HEK293 (cell line): Measurements from ENCODE around the gene CCDC85C.
A peak's percentile ranks its signal among the peaks of the same experiment; 100 is the strongest.

Source experiments
- CTCF ChIA-PET: fragments of 350-600 bp; formaldehyde crosslinking; extraction: SDS; loops from one replicate; lab custom pipeline; 2021; ENCODE audit warnings: antibody characterized with exemption; lab: Yijun Ruan, JAX
- POLR2A ChIA-PET: fragments of 300-600 bp; formaldehyde crosslinking; extraction: SDS; loops from one replicate; lab custom pipeline; 2020; ENCODE audit warnings: antibody characterized with exemption, inconsistent platforms; lab: Yijun Ruan, JAX
- H3K27ac ChIP-seq: fragments of 200-500 bp; sonication (Bioruptor generic); 2 replicates; pipeline ENCODE4 v1.5.1; 2014; ENCODE audit warnings: low read depth, low read length, control low read depth, inconsistent platforms; ENCODE audit errors: extremely low read depth
- H3K36me3 ChIP-seq, 2 experiments: fragments of 200-500 bp in 1 of 2; sonication (Bioruptor generic) in 1 of 2; 1 replicate in 1 of 2; 2 replicates in 1 of 2; pipeline ENCODE4 v1.5.1; 2014 to 2017; ENCODE audit warnings: inconsistent platforms in 2 of 2, low read length in 2 of 2; ENCODE audit not compliant: control insufficient read depth in 2 of 2, insufficient read depth in 1 of 2
- H3K4me1 ChIP-seq: fragments of 200-500 bp; sonication (Bioruptor generic); 2 replicates; pipeline ENCODE4 v1.5.1; 2014; ENCODE audit warnings: mild to moderate bottlenecking, low read length, inconsistent platforms; ENCODE audit not compliant: control insufficient read depth, insufficient read depth
- H3K4me3 ChIP-seq: 2 replicates; pipeline ENCODE4 v1.5.1; 2011; ENCODE audit warnings: low read depth, mild to moderate bottlenecking, control low read depth, low read length, moderate library complexity
- H3K9me3 ChIP-seq: fragments of 200-500 bp; sonication (Bioruptor generic); 2 replicates; pipeline ENCODE4 v1.5.1; 2014; ENCODE audit warnings: low read depth, low read length, inconsistent platforms; ENCODE audit not compliant: control insufficient read depth, insufficient read depth
- HOXA7 ChIP-seq: sonication (generic); formaldehyde crosslinking; IDR thresholded peaks from 2 replicates; pipeline ENCODE4 v1.8.1; 2022; ENCODE audit warnings: missing genetic modification reagents, borderline replicate concordance
- HOXD13 ChIP-seq: sonication (generic); formaldehyde crosslinking; IDR thresholded peaks from 2 replicates; pipeline ENCODE4 v1.8.0; 2022; ENCODE audit warnings: missing genetic modification reagents, borderline replicate concordance
- PRDM10 ChIP-seq: fragments of 450-650 bp; formaldehyde crosslinking; IDR thresholded peaks from 2 replicates; pipeline ENCODE4 v1.5.1; 2016; ENCODE audit warnings: missing biosample characterization, missing genetic modification characterization
- ZBTB48 ChIP-seq: fragments of 450-650 bp; formaldehyde crosslinking; IDR thresholded peaks from 2 replicates; pipeline ENCODE4 v1.5.1; 2016; ENCODE audit warnings: missing biosample characterization, missing genetic modification characterization
- ZFP41 ChIP-seq: fragments of 450-650 bp; formaldehyde crosslinking; IDR thresholded peaks from 2 replicates; pipeline ENCODE4 v1.5.1; 2016; ENCODE audit warnings: missing biosample characterization, missing genetic modification characterization, borderline replicate concordance
- ZNF112 ChIP-seq: fragments of 450-650 bp; formaldehyde crosslinking; IDR thresholded peaks from 2 replicates; pipeline ENCODE4 v1.5.0; 2017; ENCODE audit warnings: missing biosample characterization, missing genetic modification characterization
- ZNF148 ChIP-seq: fragments of 450-650 bp; formaldehyde crosslinking; IDR thresholded peaks from 2 replicates; pipeline ENCODE4 v1.5.0; 2017; ENCODE audit warnings: missing biosample characterization, missing genetic modification characterization, borderline replicate concordance
- ZNF202 ChIP-seq: fragments of 450-650 bp; formaldehyde crosslinking; IDR thresholded peaks from 2 replicates; pipeline ENCODE4 v1.5.1; 2016; ENCODE audit warnings: missing biosample characterization, missing genetic modification characterization, borderline replicate concordance
- ZNF354C ChIP-seq: fragments of 450-650 bp; formaldehyde crosslinking; IDR thresholded peaks from 2 replicates; pipeline ENCODE4 v1.5.1; 2016; ENCODE audit warnings: missing biosample characterization, missing genetic modification characterization, low read depth, borderline replicate concordance
- ZNF548 ChIP-seq: fragments of 450-650 bp; formaldehyde crosslinking; IDR thresholded peaks from 2 replicates; pipeline ENCODE4 v1.5.1; 2016; ENCODE audit warnings: missing biosample characterization, missing genetic modification characterization
- ZNF549 ChIP-seq: fragments of 450-650 bp; IDR thresholded peaks from 2 replicates; pipeline ENCODE4 v1.5.1; 2018; ENCODE audit warnings: missing biosample characterization, missing genetic modification characterization, mild to moderate bottlenecking, inconsistent platforms, moderate library complexity
- ZNF624 ChIP-seq: fragments of 450-650 bp; formaldehyde crosslinking; IDR thresholded peaks from 2 replicates; pipeline ENCODE4 v1.5.1; 2017; ENCODE audit warnings: missing biosample characterization, missing genetic modification characterization
- ZNF692 ChIP-seq: fragments of 450-650 bp; formaldehyde crosslinking; IDR thresholded peaks from 2 replicates; pipeline ENCODE4 v1.5.1; 2016; ENCODE audit warnings: missing biosample characterization, missing genetic modification characterization
- ZNF791 ChIP-seq: fragments of 450-650 bp; formaldehyde crosslinking; IDR thresholded peaks from 2 replicates; pipeline ENCODE4 v1.5.1; 2016; ENCODE audit warnings: missing biosample characterization, missing genetic modification characterization
- TF ChIP-seq, protein P1 (sequence below): fragments of 450-650 bp; formaldehyde crosslinking; IDR thresholded peaks from 2 replicates; pipeline ENCODE4 v1.5.1; 2017; ENCODE audit warnings: missing biosample characterization, missing genetic modification characterization
- TF ChIP-seq, protein P2 (sequence below): fragments of 450-650 bp; formaldehyde crosslinking; IDR thresholded peaks from 2 replicates; pipeline ENCODE4 v1.5.1; 2017; ENCODE audit warnings: missing biosample characterization, missing genetic modification characterization
- TF ChIP-seq, protein P3 (sequence below): fragments of 450-650 bp; formaldehyde crosslinking; IDR thresholded peaks from 2 replicates; pipeline ENCODE4 v1.5.1; 2017; ENCODE audit warnings: missing biosample characterization, missing genetic modification characterization

Gene CCDC85C

DNA sequence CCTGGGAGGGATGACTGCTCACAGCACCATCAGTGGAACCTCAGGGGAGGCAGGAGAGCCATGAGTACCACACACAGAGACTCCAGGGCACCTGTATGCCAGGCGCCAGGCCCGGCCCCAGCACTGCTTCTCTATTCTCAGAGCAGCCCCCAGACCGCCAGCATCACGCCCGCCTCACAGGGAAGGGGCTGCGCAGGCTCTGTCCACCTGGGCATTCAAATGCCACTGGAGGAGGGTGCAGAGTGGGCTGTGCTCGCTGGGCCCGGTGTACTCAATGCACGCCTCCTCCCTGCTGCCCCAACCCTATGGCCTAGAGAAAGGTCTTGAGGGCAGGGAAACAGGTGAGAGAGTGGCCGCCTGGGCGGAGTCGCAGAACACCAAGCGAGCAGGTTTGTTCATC lies 43.6 kb downstream of the CCDC85C start:
- ChIA-PET POLR2A (no interaction called here), CTCF (no interaction called here)
- no peaks in the 10 kb centered on the region for H3K36me3 ChIP-seq
- no peak overlapping the region for H3K4me3 ChIP-seq
- no peak overlapping the region for H3K27ac ChIP-seq
- TF ChIP-seq, protein P1, sequence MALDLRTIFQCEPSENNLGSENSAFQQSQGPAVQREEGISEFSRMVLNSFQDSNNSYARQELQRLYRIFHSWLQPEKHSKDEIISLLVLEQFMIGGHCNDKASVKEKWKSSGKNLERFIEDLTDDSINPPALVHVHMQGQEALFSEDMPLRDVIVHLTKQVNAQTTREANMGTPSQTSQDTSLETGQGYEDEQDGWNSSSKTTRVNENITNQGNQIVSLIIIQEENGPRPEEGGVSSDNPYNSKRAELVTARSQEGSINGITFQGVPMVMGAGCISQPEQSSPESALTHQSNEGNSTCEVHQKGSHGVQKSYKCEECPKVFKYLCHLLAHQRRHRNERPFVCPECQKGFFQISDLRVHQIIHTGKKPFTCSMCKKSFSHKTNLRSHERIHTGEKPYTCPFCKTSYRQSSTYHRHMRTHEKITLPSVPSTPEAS: no peak
- TF ChIP-seq ZNF549 (tag by site-specific recombination) (no peak), ZNF112 (tag by site-specific recombination) (no peak), ZNF202 (tag by site-specific recombination) (no peak), ZNF692 (tag by site-specific recombination) (no peak)
- no peaks in the 10 kb centered on the region for H3K9me3 ChIP-seq
- H3K4me1 ChIP-seq: peaks cover 25% of the 10 kb centered on the region

DNA sequence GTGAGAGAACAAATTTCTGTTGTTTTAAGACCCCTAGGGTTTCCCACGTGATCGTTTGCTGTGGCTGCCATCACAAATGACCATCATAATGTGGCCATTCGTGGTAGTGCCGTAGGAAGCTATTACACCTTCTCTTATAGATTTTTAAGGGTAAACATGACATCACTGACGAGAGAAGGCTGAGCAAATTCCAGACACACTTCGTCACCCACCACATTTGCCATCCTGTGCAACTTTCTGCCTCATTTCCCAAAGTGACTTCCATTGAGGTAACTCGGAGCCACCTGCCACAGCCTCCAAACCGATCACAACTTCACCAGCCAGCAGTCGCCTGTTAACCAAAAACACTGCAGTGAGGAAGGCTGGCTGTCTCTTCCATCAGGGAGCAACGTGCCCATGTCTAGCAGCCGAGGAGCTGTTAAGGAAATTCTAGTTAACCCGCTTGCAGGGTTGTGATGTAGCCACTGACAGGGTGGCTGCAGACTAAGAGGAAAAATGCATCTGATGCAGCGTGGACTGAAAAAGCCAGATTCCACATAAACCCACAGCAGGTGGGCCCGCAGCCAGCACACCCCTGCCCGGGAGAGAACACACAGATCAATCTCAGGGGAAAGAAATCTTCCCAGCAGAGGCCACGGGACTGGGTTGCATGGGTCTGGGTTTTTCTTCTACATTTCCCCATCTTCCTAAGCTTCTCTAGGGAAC lies 44.6 kb downstream of the CCDC85C start:
- POLR2A ChIA-PET: no interaction called here
- Histone ChIP-seq H3K36me3 (no peaks in the 10 kb centered on the region), H3K4me3 (no peak overlapping the region), H3K4me1 (peaks cover 15% of the 10 kb centered on the region), H3K9me3 (no peaks in the 10 kb centered on the region), H3K27ac (no peak overlapping the region)
- TF ChIP-seq ZBTB48 (tag by site-specific recombination): no peak
- TF ChIP-seq ZNF548 (tag by site-specific recombination): 0 out of 2 replicates have a peak, but pooled peaks have one; percentile 39
- TF ChIP-seq ZNF624: no peak
- CTCF ChIA-PET: interaction anchor here (0.5 kb wide), 1 partner anchor 620 kb away, joined by 3 read pairs; no protein-coding TSS in a partner anchor

DNA sequence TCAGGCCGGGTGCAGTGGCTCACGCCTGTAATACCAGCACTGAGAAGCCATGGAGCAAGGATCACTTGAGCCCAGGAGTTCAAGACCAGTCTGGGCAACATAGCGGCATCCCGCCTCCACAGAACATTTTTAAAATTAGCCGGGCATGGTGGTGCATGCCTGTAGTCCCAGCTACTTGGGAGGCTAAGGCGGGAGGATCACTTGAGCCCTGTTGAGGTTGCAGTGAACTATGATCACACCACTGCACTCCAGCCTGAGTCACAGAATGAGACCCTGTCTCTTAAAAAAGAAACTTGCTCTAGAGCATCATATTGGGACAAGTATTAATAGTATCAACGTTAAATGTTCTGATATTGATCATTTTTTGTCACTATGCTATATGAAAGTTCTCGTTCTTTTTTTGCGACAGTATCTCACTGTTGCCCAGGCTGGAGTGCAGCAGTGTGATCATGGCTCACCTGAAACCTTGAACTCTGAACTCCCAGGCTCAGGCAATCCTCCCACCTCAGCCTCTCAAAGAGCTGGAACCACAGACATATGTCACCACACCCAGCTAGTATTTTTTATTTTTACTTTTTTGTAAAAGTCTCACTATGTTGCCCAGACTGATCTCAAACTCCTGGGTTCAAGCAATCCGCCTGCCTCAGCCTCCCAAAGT lies 47.7 kb downstream of the CCDC85C start:
- Histone ChIP-seq H3K36me3 (no peaks in the 10 kb centered on the region), H3K4me1 (no peaks in the 10 kb centered on the region; the same call in 1 of the 2 replicates), H3K9me3 (no peaks in the 10 kb centered on the region), H3K4me3 (no peak overlapping the region), H3K27ac (no peak overlapping the region)
- ChIA-PET POLR2A (interaction anchor here (1.0 kb wide), 1 partner anchor 16 kb away, joined by 3 read pairs; no protein-coding TSS in a partner anchor), CTCF (interaction anchor here (0.6 to 2.0 kb wide), 4 partner anchors 20 to 296 kb away, joined by 3 to 6 read pairs (median 4); no protein-coding TSS in a partner anchor)
- TF ChIP-seq ZFP41 (tag by site-specific recombination) (no peak), ZNF354C (tag by site-specific recombination) (no peak), ZNF791 (no peak), HOXD13 (CRISPR knock-in tag) (no peak), HOXA7 (CRISPR knock-in tag) (no peak), ZNF148 (tag by site-specific recombination) (no peak), PRDM10 (tag by site-specific recombination) (no peak)
- TF ChIP-seq, protein P2, sequence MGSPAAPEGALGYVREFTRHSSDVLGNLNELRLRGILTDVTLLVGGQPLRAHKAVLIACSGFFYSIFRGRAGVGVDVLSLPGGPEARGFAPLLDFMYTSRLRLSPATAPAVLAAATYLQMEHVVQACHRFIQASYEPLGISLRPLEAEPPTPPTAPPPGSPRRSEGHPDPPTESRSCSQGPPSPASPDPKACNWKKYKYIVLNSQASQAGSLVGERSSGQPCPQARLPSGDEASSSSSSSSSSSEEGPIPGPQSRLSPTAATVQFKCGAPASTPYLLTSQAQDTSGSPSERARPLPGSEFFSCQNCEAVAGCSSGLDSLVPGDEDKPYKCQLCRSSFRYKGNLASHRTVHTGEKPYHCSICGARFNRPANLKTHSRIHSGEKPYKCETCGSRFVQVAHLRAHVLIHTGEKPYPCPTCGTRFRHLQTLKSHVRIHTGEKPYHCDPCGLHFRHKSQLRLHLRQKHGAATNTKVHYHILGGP (tag by site-specific recombination): no peak
- TF ChIP-seq, protein P3, sequence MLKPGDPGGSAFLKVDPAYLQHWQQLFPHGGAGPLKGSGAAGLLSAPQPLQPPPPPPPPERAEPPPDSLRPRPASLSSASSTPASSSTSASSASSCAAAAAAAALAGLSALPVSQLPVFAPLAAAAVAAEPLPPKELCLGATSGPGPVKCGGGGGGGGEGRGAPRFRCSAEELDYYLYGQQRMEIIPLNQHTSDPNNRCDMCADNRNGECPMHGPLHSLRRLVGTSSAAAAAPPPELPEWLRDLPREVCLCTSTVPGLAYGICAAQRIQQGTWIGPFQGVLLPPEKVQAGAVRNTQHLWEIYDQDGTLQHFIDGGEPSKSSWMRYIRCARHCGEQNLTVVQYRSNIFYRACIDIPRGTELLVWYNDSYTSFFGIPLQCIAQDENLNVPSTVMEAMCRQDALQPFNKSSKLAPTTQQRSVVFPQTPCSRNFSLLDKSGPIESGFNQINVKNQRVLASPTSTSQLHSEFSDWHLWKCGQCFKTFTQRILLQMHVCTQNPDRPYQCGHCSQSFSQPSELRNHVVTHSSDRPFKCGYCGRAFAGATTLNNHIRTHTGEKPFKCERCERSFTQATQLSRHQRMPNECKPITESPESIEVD (tag by site-specific recombination): no peak
